Non-pigmented ciliary epithelial cell (primary cell): Measurements from ENCODE around the gene RERE.

Source experiments
- DNase-seq: peaks from one replicate; pipeline ENCODE4 v3.0.0-alpha.2; 2010; ENCODE audit warnings: low read depth

RERE gene

GRCh38 chr1:8348777-8349472, 468.5 kb downstream of the RERE start:
- DNase-seq: no peak

GRCh38 chr1:8348047-8348776, 469.2 kb downstream of the RERE start:
- DNase-seq: no peak

- DNase-seq: no peak
Measured at GRCh38 chr1:8347635-8348034, 469.8 kb downstream of the RERE start.

- DNase-seq: no peak
Measured at GRCh38 chr1:8345621-8346415, 471.6 kb downstream of the RERE start.

- no peak for DNase-seq
Measured at GRCh38 chr1:8344893-8345507, 472.4 kb downstream of the RERE start.

GRCh38 chr1:8343464-8344001, 473.9 kb downstream of the RERE start:
- peak; percentile 79 for DNase-seq

- no peak for DNase-seq
Measured at GRCh38 chr1:8343044-8343443, 474.4 kb downstream of the RERE start.

- DNase-seq: peak; percentile 19
Measured at GRCh38 chr1:8342325-8342724, 475.1 kb downstream of the RERE start.

GRCh38 chr1:8340448-8340847, 477.0 kb downstream of the RERE start:
- no peak for DNase-seq

GRCh38 chr1:8339203-8339600, 478.2 kb downstream of the RERE start:
- DNase-seq: no peak

GRCh38 chr1:8338526-8339202, 478.8 kb downstream of the RERE start:
- DNase-seq: no peak

- DNase-seq: no peak
Measured at GRCh38 chr1:8337776-8338525, 479.5 kb downstream of the RERE start.

- DNase-seq: no peak
Measured at GRCh38 chr1:8335246-8335645, 482.2 kb downstream of the RERE start.

- no peak for DNase-seq
Measured at GRCh38 chr1:8334106-8334851, 483.2 kb downstream of the RERE start.

- DNase-seq: no peak
Measured at GRCh38 chr1:8333246-8333987, 484.0 kb downstream of the RERE start.

GRCh38 chr1:8332806-8333205, 484.6 kb downstream of the RERE start:
- no peak for DNase-seq

GRCh38 chr1:8330271-8331125, 486.9 kb downstream of the RERE start:
- no peak for DNase-seq

GRCh38 chr1:8329858-8330257, 487.6 kb downstream of the RERE start:
- DNase-seq: no peak
